WTC11 (cell line): ENCODE measurements around the gene MAGI2. TPM values are rescaled to one million over a fixed set of nuclear protein-coding genes. Genes with fewer than 3 reads are reported as not detected.

ENCODE experiments used
- ATAC-seq: fragments of 200-7000 bp; cut with Tn5 transposase; 2 replicates; pipeline ENCODE4 v1.10.0; 2021; ENCODE audit warnings: mild to moderate bottlenecking, moderate library complexity
- CTCF ChIA-PET: fragments of 300-600 bp; sonication (Branson Sonifier 250); formaldehyde crosslinking; loops from one replicate; lab custom pipeline; 2021; ENCODE audit warnings: antibody characterized with exemption; lab: Charles Lee
- POLR2A ChIA-PET: fragments of 350-600 bp; sonication (Branson Sonifier 250); formaldehyde crosslinking; loops from one replicate; lab custom pipeline; 2021; ENCODE audit warnings: antibody characterized with exemption; lab: Charles Lee
- DNase-seq: peaks from one replicate; pipeline ENCODE4 v3.0.0; 2021; ENCODE audit warnings: low spot score
- H3K27ac Mint-ChIP-seq: 2 replicates; pipeline ENCODE4 v1.8.0; 2021; ENCODE audit warnings: mixed read lengths
- H3K27me3 Mint-ChIP-seq: 2 replicates; pipeline ENCODE4 v1.8.0; 2021; ENCODE audit warnings: low read depth, mild to moderate bottlenecking, moderate library complexity, mixed read lengths
- H3K36me3 Mint-ChIP-seq: 2 replicates; pipeline ENCODE4 v1.8.0; 2021; ENCODE audit warnings: mixed read lengths
- H3K4me1 Mint-ChIP-seq: 2 replicates; pipeline ENCODE4 v1.8.0; 2022; ENCODE audit warnings: mixed read lengths
- H3K4me3 Mint-ChIP-seq: 2 replicates; pipeline ENCODE4 v1.8.0; 2021; ENCODE audit warnings: mild to moderate bottlenecking, moderate library complexity, mixed read lengths
- H3K9me3 Mint-ChIP-seq: 2 replicates; pipeline ENCODE4 v1.8.0; 2021; ENCODE audit warnings: mixed read lengths
- AFF4 ChIP-seq: sonication (generic); formaldehyde crosslinking; IDR thresholded peaks from 2 replicates; pipeline ENCODE4 v1.8.1; 2023; ENCODE audit warnings: mild to moderate bottlenecking, missing genetic modification reagents, borderline replicate concordance
- AR ChIP-seq: fragments of 250-450 bp; sonication (Bioruptor Pico); IDR thresholded peaks from 2 replicates; pipeline ENCODE4 v1.9.0; 2021; ENCODE audit warnings: mild to moderate bottlenecking
- E2F1 ChIP-seq: sonication (generic); formaldehyde crosslinking; IDR thresholded peaks from 2 replicates; pipeline ENCODE4 v1.8.0; 2022; ENCODE audit warnings: mild to moderate bottlenecking, missing genetic modification reagents
- E2F4 ChIP-seq: sonication (generic); formaldehyde crosslinking; IDR thresholded peaks from 2 replicates; pipeline ENCODE4 v1.8.1; 2022; ENCODE audit warnings: low read depth, mild to moderate bottlenecking, moderate library complexity, missing genetic modification reagents, borderline replicate concordance
- EMX1 ChIP-seq: fragments of 250-450 bp; sonication (Bioruptor Pico); IDR thresholded peaks from 2 replicates; pipeline ENCODE4 v1.8.0; 2021; ENCODE audit warnings: mild to moderate bottlenecking
- ETV6 ChIP-seq: sonication (generic); formaldehyde crosslinking; IDR thresholded peaks from 2 replicates; pipeline ENCODE4 v1.8.1; 2022; ENCODE audit warnings: mild to moderate bottlenecking, missing genetic modification reagents
- FOXP1 ChIP-seq: sonication (generic); formaldehyde crosslinking; IDR thresholded peaks from 2 replicates; pipeline ENCODE4 v1.8.0; 2022; ENCODE audit warnings: missing genetic modification reagents, mild to moderate bottlenecking, moderate library complexity, borderline replicate concordance
- GABPB1 ChIP-seq: sonication (generic); formaldehyde crosslinking; IDR thresholded peaks from 2 replicates; pipeline ENCODE4 v1.8.1; 2023; ENCODE audit warnings: mild to moderate bottlenecking, missing genetic modification reagents
- NFATC4 ChIP-seq: fragments of 250-450 bp; sonication (Bioruptor Pico); IDR thresholded peaks from 2 replicates; pipeline ENCODE4 v1.9.0; 2021; ENCODE audit warnings: mild to moderate bottlenecking
- NFE2L1 ChIP-seq: sonication (generic); formaldehyde crosslinking; IDR thresholded peaks from 2 replicates; pipeline ENCODE4 v1.8.1; 2023; ENCODE audit warnings: missing genetic modification reagents
- RORB ChIP-seq: fragments of 250-450 bp; sonication (Bioruptor Pico); IDR thresholded peaks from 2 replicates; pipeline ENCODE4 v1.9.0; 2021; ENCODE audit warnings: mild to moderate bottlenecking
- STAT6 ChIP-seq: sonication (generic); formaldehyde crosslinking; conservative IDR thresholded peaks from 2 replicates; pipeline ENCODE4 v1.8.1; 2023; ENCODE audit warnings: mild to moderate bottlenecking, low read depth, missing genetic modification reagents, moderate library complexity
- TP53 ChIP-seq: sonication (generic); formaldehyde crosslinking; IDR thresholded peaks from 2 replicates; pipeline ENCODE4 v1.8.1; 2023; ENCODE audit warnings: mild to moderate bottlenecking, missing genetic modification reagents
- ZBTB21 ChIP-seq: sonication (generic); formaldehyde crosslinking; IDR thresholded peaks from 2 replicates; pipeline ENCODE4 v1.8.1; 2023; ENCODE audit warnings: mild to moderate bottlenecking, missing genetic modification reagents, borderline replicate concordance
- ZBTB43 ChIP-seq: sonication (generic); formaldehyde crosslinking; IDR thresholded peaks from 2 replicates; pipeline ENCODE4 v1.8.1; 2023; ENCODE audit warnings: mild to moderate bottlenecking, missing genetic modification reagents
- ZMAT4 ChIP-seq: fragments of 250-450 bp; sonication (Bioruptor Pico); IDR thresholded peaks from 2 replicates; pipeline ENCODE4 v1.9.0; 2021; ENCODE audit warnings: mild to moderate bottlenecking
- ZNF138 ChIP-seq: sonication (generic); formaldehyde crosslinking; conservative IDR thresholded peaks from 2 replicates; pipeline ENCODE4 v1.8.1; 2022; ENCODE audit warnings: mild to moderate bottlenecking, moderate library complexity, missing genetic modification reagents
- ZNF219 ChIP-seq: sonication (generic); formaldehyde crosslinking; IDR thresholded peaks from 2 replicates; pipeline ENCODE4 v1.8.0; 2023; ENCODE audit warnings: missing genetic modification reagents, mild to moderate bottlenecking, borderline replicate concordance
- ZNF416 ChIP-seq: fragments of 250-450 bp; sonication (Bioruptor Pico); IDR thresholded peaks from 2 replicates; pipeline ENCODE4 v1.9.0; 2021; ENCODE audit warnings: mild to moderate bottlenecking, inconsistent platforms
- ZNF512 ChIP-seq: sonication (generic); formaldehyde crosslinking; IDR thresholded peaks from 2 replicates; pipeline ENCODE4 v1.8.1; 2022; ENCODE audit warnings: missing genetic modification reagents, borderline replicate concordance
- total RNA-seq: library from RNA; stranded (reverse); gene quantifications from 3 replicates; pipeline ENCODE4 v1.2.3, GENCODE V29; 2021

MAGI2 gene
- total RNA-seq, 1 experiment from 2014 or later = 26.6 TPM

GRCh38 chr7:78562191-78562590 is 891.3 kb downstream of the MAGI2 start:
- TF ChIP-seq NFATC4 (CRISPR knock-in tag) (no peak), AFF4 (CRISPR knock-in tag) (no peak), AR (CRISPR knock-in tag) (no peak), ZBTB21 (CRISPR knock-in tag) (no peak)
- Mint-ChIP-seq H3K36me3 (no peaks in the 10 kb centered on the region), H3K4me3 (no peak overlapping the region), H3K27me3 (no peaks in the 10 kb centered on the region), H3K4me1 (peaks cover 70% of the 10 kb centered on the region), H3K27ac (peak overlapping the region; percentile 4), H3K9me3 (no peaks in the 10 kb centered on the region)
- no peak for ATAC-seq
- ChIA-PET CTCF (no interaction called here), POLR2A (no interaction called here)
- no peak for DNase-seq

GRCh38 chr7:78558566-78558965 is 894.9 kb downstream of the MAGI2 start:
- no peaks in the 10 kb centered on the region; the same call in none of the 2 replicates for H3K9me3 Mint-ChIP-seq
- H3K36me3 Mint-ChIP-seq = peaks cover 4% of the 10 kb centered on the region; the same call in 1 of the 2 replicates
- ATAC-seq = no peak
- no peak for DNase-seq
- POLR2A ChIA-PET = interaction anchor here (0.6 kb wide), 1 partner anchor 558 kb away, joined by 6 read pairs; no protein-coding TSS in a partner anchor
- no peaks in the 10 kb centered on the region for H3K27me3 Mint-ChIP-seq
- no peak overlapping the region for H3K4me3 Mint-ChIP-seq
- H3K4me1 Mint-ChIP-seq = peaks cover 59% of the 10 kb centered on the region
- CTCF ChIA-PET = no interaction called here
- H3K27ac Mint-ChIP-seq = no peak overlapping the region
- TF ChIP-seq ZNF416 (CRISPR knock-in tag) (no peak), E2F1 (no peak), GABPB1 (CRISPR knock-in tag) (no peak), TP53 (no peak), NFE2L1 (CRISPR knock-in tag) (no peak), ZNF138 (CRISPR knock-in tag) (no peak), STAT6 (no peak), ZNF512 (CRISPR knock-in tag) (no peak), RORB (no peak), ZNF219 (no peak), E2F4 (CRISPR knock-in tag) (no peak), ZBTB43 (no peak), ZMAT4 (CRISPR knock-in tag) (no peak), FOXP1 (CRISPR knock-in tag) (no peak), EMX1 (CRISPR knock-in tag) (no peak), ETV6 (no peak)
